Measurements from ENCODE around the gene COL23A1. TPM values are rescaled to one million over a fixed set of nuclear protein-coding genes. Genes with fewer than 3 reads are reported as not detected.

The COL23A1 gene
- total RNA-seq, 1 experiment from 2014 or later: not detected

GRCh38 chr5:178289438-178289837, 300.8 kb downstream of the COL23A1 start:
- intact Hi-C loops (cut with micrococcal nuclease; ENCODE audit: unreplicated experiment): no loop called here
- Mint-ChIP-seq H3K36me3 (ENCODE audit: insufficient read depth, unreplicated experiment) (no peaks in the 10 kb centered on the region), H3K27me3 (ENCODE audit: unreplicated experiment) (peaks cover 87% of the 10 kb centered on the region), H3K4me3 (ENCODE audit: low read depth, unreplicated experiment) (no peak overlapping the region), H3K27ac (ENCODE audit: unreplicated experiment) (no peak overlapping the region), H3K4me1 (ENCODE audit: low read depth, unreplicated experiment) (no peaks in the 10 kb centered on the region), H3K9me3 (ENCODE audit: low read depth, unreplicated experiment) (no peaks in the 10 kb centered on the region)
- CTCF ChIA-PET: no interaction called here
- no peak for DNase-seq
- no TSS peak for BruUV-seq (replicated peaks)
- TF ChIP-seq CTCF (IDR thresholded peaks at IDR 0.05; ENCODE audit: unreplicated experiment): no peak

- H3K27me3 Mint-ChIP-seq (ENCODE audit: unreplicated experiment): peaks cover 84% of the 10 kb centered on the region
- peaks cover 3% of the 10 kb centered on the region for H3K9me3 Mint-ChIP-seq (ENCODE audit: low read depth, unreplicated experiment)
- intact Hi-C loops (cut with micrococcal nuclease; ENCODE audit: unreplicated experiment): no loop called here
- CTCF ChIA-PET: no interaction called here
- no peaks in the 10 kb centered on the region for H3K4me1 Mint-ChIP-seq (ENCODE audit: low read depth, unreplicated experiment)
- no peak overlapping the region for H3K27ac Mint-ChIP-seq (ENCODE audit: unreplicated experiment)
- H3K4me3 Mint-ChIP-seq (ENCODE audit: low read depth, unreplicated experiment): no peak overlapping the region
- no peak for TF ChIP-seq CTCF (IDR thresholded peaks at IDR 0.05; ENCODE audit: unreplicated experiment)
- no peaks in the 10 kb centered on the region for H3K36me3 Mint-ChIP-seq (ENCODE audit: insufficient read depth, unreplicated experiment)
- no TSS peak for BruUV-seq (replicated peaks)
- no peak for DNase-seq
Measured at GRCh38 chr5:178288401-178289368, 301.5 kb downstream of the COL23A1 start.

GRCh38 chr5:178287791-178288105, 302.4 kb downstream of the COL23A1 start:
- H3K27me3 Mint-ChIP-seq (ENCODE audit: unreplicated experiment): peaks cover 84% of the 10 kb centered on the region
- no peaks in the 10 kb centered on the region for H3K4me1 Mint-ChIP-seq (ENCODE audit: low read depth, unreplicated experiment)
- H3K27ac Mint-ChIP-seq (ENCODE audit: unreplicated experiment): no peak overlapping the region
- no peaks in the 10 kb centered on the region for H3K36me3 Mint-ChIP-seq (ENCODE audit: insufficient read depth, unreplicated experiment)
- no peak for TF ChIP-seq CTCF (IDR thresholded peaks at IDR 0.05; ENCODE audit: unreplicated experiment)
- no peak overlapping the region for H3K4me3 Mint-ChIP-seq (ENCODE audit: low read depth, unreplicated experiment)
- no TSS peak for BruUV-seq (replicated peaks)
- intact Hi-C loops (cut with micrococcal nuclease; ENCODE audit: unreplicated experiment): no loop called here
- H3K9me3 Mint-ChIP-seq (ENCODE audit: low read depth, unreplicated experiment): peaks cover 7% of the 10 kb centered on the region
- no peak for DNase-seq
- CTCF ChIA-PET: no interaction called here

- Mint-ChIP-seq H3K9me3 (ENCODE audit: low read depth, unreplicated experiment) (peaks cover 7% of the 10 kb centered on the region), H3K27me3 (ENCODE audit: unreplicated experiment) (peaks cover 82% of the 10 kb centered on the region), H3K27ac (ENCODE audit: unreplicated experiment) (no peak overlapping the region), H3K4me1 (ENCODE audit: low read depth, unreplicated experiment) (no peaks in the 10 kb centered on the region), H3K36me3 (ENCODE audit: insufficient read depth, unreplicated experiment) (no peaks in the 10 kb centered on the region), H3K4me3 (ENCODE audit: low read depth, unreplicated experiment) (no peak overlapping the region)
- no peak for TF ChIP-seq CTCF (IDR thresholded peaks at IDR 0.05; ENCODE audit: unreplicated experiment)
- no peak for DNase-seq
- CTCF ChIA-PET: no interaction called here
- intact Hi-C loops (cut with micrococcal nuclease; ENCODE audit: unreplicated experiment): no loop called here
- no TSS peak for BruUV-seq (replicated peaks)
Measured at GRCh38 chr5:178287091-178287790, 303.0 kb downstream of the COL23A1 start.
